ENCODE results near the gene STX10.
"Not testable (repeated sequence)": the region's sequence is repeated elsewhere in the genome, so short reads cannot be mapped to it uniquely, and the experiment has no call there.

Gene STX10, protein sequence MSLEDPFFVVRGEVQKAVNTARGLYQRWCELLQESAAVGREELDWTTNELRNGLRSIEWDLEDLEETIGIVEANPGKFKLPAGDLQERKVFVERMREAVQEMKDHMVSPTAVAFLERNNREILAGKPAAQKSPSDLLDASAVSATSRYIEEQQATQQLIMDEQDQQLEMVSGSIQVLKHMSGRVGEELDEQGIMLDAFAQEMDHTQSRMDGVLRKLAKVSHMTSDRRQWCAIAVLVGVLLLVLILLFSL

GRCh38 chr19:13150187-13150930 lies at the start of gene STX10, which contains the start of gene IER2:
STX10 (minus strand) TSS chr19:13150375; CDS start chr19:13150173, 202 bp downstream.
IER2 (plus strand) TSS chr19:13150411; CDS start chr19:13153187, 2,776 bp downstream.
- Histone ChIP-seq H3K27ac (peak within 1 kb of the TSS; percentile 94 to 99 (median 97)), H4K20me1 (peaks cover 23 to 33% (median 25%) of the 10 kb centered on the region in 11 experiments), H3K4me3 (peak within 1 kb of the TSS; percentile 79 to 100 (median 96)), H3K4me2 (peak within 1 kb of the TSS; percentile 79 to 99 (median 98)), H3K36me3 (peaks cover 8 to 27% (median 15%) of the 10 kb centered on the region in 11 experiments), H3K27me3 (no peaks in the 10 kb centered on the region), H3K4me1 (peaks cover 29 to 46% (median 34%) of the 10 kb centered on the region in 10 experiments), H3K9me3 (replicated peaks in 1 of 11) (peaks cover 0 to 7% (median 0%) of the 10 kb centered on the region in 11 experiments; a peak in 5 of 22 replicates), H3K9ac (peak within 1 kb of the TSS; percentile 89 to 100 (median 98))
- TF ChIP-seq Cebpa-rat (IDR thresholded peaks at IDR 0.05): no peak

DNA sequence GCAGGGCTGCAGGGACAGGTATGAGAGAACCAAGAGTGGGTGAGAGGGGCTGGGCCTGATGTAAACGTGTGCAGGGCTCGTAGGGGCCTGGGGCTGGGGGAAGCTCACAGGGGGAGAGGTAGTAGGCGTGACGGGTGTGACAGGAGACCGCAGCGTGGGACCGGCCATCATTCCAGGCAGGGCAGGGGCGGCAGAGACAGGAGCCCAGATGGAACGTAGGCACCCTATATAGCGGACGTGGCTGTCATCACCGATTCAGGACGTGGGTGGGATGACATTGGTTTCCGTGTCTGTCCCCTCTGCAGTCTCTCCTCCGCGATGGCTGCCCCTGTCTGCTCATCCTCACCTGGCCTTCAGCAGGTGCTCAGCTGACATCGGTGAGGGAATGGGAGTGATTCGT lies 48.5 kb upstream of the STX10 start:
- Histone ChIP-seq H3K4me2 (no peak overlapping the region), H4K20me1 (no peaks in the 10 kb centered on the region), H3K9me3 (replicated peaks in 1 of 11) (no peaks in the 10 kb centered on the region), H3K27ac (no peak overlapping the region), H3K36me3 (no peaks in the 10 kb centered on the region), H3K4me3 (no peak overlapping the region), H3K9ac (0 out of 22 replicates have a peak overlapping the region, but pooled peaks of 1 of the 11 experiments have one; percentile 9), H3K4me1 (peaks cover 13 to 38% (median 23%) of the 10 kb centered on the region in 10 experiments), H3K27me3 (no peaks in the 10 kb centered on the region)
- TF ChIP-seq Cebpa-rat (IDR thresholded peaks at IDR 0.05): no peak

- no peaks in the 10 kb centered on the region for H3K36me3 ChIP-seq
- H3K4me2 ChIP-seq: no peak overlapping the region
- H3K4me3 ChIP-seq: no peak overlapping the region
- 0 out of 22 replicates have a peak overlapping the region, but pooled peaks of 2 of the 11 experiments have one; percentile 14 to 26 for H3K27ac ChIP-seq
- no peaks in the 10 kb centered on the region for H4K20me1 ChIP-seq
- H3K9me3 ChIP-seq (replicated peaks in 1 of 11): no peaks in the 10 kb centered on the region
- H3K4me1 ChIP-seq: peaks cover 15 to 34% (median 27%) of the 10 kb centered on the region in 10 experiments
- H3K27me3 ChIP-seq: no peaks in the 10 kb centered on the region
- no peak overlapping the region for H3K9ac ChIP-seq
- no peak for TF ChIP-seq Cebpa-rat (IDR thresholded peaks at IDR 0.05)
Observed at GRCh38 chr19:13195678-13196077, 45.5 kb upstream of the STX10 start.

DNA sequence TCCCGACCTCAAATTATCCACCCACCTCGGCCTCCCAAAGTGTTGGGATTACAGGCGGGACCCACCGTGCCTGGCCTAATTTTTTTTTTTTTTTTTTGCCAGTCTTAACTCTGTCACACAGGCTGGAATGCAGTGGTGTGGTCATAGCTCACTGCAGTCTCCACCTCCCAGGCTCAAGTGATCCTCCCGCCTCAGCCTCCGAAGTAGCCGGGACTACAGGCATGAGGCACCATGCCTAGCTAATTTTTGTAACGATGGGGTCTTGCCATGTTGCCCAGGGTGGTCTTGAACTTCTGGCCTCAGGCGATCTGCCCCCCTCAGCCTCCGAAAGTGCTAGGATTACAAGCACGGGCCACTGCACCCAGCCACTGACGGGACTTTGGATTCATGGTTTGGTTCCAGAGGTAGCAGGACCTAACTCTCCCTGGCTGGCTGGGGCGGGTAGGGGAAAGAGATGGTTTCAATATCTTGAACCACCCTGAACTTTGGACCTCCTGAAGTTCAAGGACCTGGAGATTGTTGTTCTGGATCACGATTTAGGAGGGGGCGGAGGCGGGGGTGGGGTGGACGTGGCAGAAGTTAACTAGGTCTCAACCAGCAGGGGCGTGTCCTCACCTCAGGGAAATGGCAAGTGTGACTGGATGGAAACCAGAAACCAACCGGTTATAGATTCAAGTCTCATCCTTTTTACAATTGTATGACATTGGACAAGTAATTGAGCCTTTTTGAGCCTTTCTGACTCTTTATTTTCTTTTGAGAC lies 40.8 kb upstream of the STX10 start:
- Histone ChIP-seq H3K4me2 (no peak overlapping the region; a peak in 1 of 22 replicates), H3K27me3 (no peaks in the 10 kb centered on the region), H3K9me3 (replicated peaks in 1 of 11) (peaks cover 0 to 8% (median 0%) of the 10 kb centered on the region in 11 experiments; a peak in 2 of 22 replicates), H3K9ac (no peak overlapping the region), H3K27ac (no peak overlapping the region), H3K4me1 (peaks cover 15 to 55% (median 46%) of the 10 kb centered on the region in 10 experiments), H3K4me3 (no peak overlapping the region), H4K20me1 (no peaks in the 10 kb centered on the region), H3K36me3 (no peaks in the 10 kb centered on the region)
- no peak for TF ChIP-seq Cebpa-rat (IDR thresholded peaks at IDR 0.05)

DNA sequence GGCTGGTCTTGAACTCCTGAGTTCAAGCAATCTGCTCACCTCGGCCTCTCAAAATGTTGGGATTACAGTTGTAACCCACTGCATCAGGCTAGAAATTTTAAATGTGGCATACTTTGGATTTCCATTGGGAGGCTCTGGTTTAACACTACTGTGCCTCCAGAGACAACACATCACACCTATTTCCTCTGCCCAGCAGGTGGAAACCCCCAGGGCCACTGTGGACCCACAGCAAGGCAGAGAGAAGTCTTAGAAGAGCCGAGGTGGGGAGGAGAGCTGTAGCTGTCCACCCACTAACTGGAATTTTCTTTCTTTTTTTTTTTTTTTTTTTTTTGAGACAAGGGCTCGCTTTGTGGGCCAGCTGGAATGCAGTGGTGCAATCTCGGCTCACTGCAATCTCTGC lies 39.4 kb upstream of the STX10 start:
- H3K4me1 ChIP-seq: peaks cover 12 to 60% (median 45%) of the 10 kb centered on the region in 10 experiments
- no peaks in the 10 kb centered on the region for H3K36me3 ChIP-seq
- H3K27ac ChIP-seq: peak overlapping the region in 1 of 11 experiments; percentile 38; a peak in 1 of 22 replicates
- H3K4me2 ChIP-seq: peak overlapping the region in 3 of 11 experiments; percentile 11 to 27 (median 15); a peak in 2 of 22 replicates
- no peaks in the 10 kb centered on the region for H4K20me1 ChIP-seq
- no peak overlapping the region for H3K4me3 ChIP-seq
- peaks cover 0 to 10% (median 0%) of the 10 kb centered on the region in 11 experiments; a peak in 2 of 22 replicates for H3K9me3 ChIP-seq (replicated peaks in 1 of 11)
- no peaks in the 10 kb centered on the region for H3K27me3 ChIP-seq
- no peak overlapping the region for H3K9ac ChIP-seq
- TF ChIP-seq Cebpa-rat (IDR thresholded peaks at IDR 0.05): no peak

- TF ChIP-seq Cebpa-rat (IDR thresholded peaks at IDR 0.05): no peak
- H3K9ac ChIP-seq: peak overlapping the region in 1 of 11 experiments; percentile 8; a peak in 2 of 22 replicates
- H3K4me1 ChIP-seq: peaks cover 4 to 59% (median 35%) of the 10 kb centered on the region in 10 experiments
- H3K27me3 ChIP-seq: no peaks in the 10 kb centered on the region
- H3K4me2 ChIP-seq: peak overlapping the region in 8 of 11 experiments; percentile 23 to 56 (median 36); a peak in 13 of 22 replicates
- H4K20me1 ChIP-seq: no peaks in the 10 kb centered on the region
- peak overlapping the region in 3 of 11 experiments; percentile 40 to 47 (median 43); a peak in 4 of 22 replicates for H3K27ac ChIP-seq
- H3K4me3 ChIP-seq: no peak overlapping the region
- peaks cover 0 to 10% (median 0%) of the 10 kb centered on the region in 11 experiments; a peak in 2 of 22 replicates for H3K9me3 ChIP-seq (replicated peaks in 1 of 11)
- no peaks in the 10 kb centered on the region for H3K36me3 ChIP-seq
Observed at GRCh38 chr19:13187419-13187818, 37.2 kb upstream of the STX10 start.

DNA sequence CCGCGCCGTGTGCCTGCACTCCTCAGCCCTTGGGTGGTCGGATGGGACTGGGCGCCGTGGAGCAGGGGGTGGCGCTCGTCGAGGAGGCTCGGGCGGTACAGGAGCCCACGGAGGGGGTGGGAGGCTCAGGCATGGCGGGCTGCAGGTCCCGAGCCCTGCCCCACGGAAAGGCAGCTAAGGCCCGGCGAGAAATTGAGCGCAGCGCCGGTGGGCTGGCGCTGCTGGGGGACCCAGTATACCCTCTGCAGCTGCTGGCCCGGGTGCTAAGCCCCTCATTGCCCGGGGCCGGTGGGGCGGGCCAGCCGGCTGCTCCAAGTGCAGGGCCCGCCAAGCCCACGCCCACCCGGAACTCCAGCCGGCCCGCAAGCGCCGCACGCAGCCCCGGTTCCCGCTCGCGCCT lies 36.5 kb upstream of the STX10 start:
- Histone ChIP-seq H3K27ac (peak overlapping the region in 3 of 11 experiments; percentile 40 to 47 (median 43); a peak in 3 of 22 replicates), H3K9me3 (replicated peaks in 1 of 11) (peaks cover 0 to 10% (median 0%) of the 10 kb centered on the region in 11 experiments; a peak in 2 of 22 replicates), H3K4me2 (peak overlapping the region in 8 of 11 experiments; percentile 23 to 56 (median 36); a peak in 10 of 22 replicates), H3K4me1 (peaks cover 11 to 64% (median 43%) of the 10 kb centered on the region in 10 experiments)
- not testable (repeated sequence) for H3K27me3 ChIP-seq, H4K20me1 ChIP-seq, H3K9ac ChIP-seq, H3K4me3 ChIP-seq, H3K36me3 ChIP-seq

DNA sequence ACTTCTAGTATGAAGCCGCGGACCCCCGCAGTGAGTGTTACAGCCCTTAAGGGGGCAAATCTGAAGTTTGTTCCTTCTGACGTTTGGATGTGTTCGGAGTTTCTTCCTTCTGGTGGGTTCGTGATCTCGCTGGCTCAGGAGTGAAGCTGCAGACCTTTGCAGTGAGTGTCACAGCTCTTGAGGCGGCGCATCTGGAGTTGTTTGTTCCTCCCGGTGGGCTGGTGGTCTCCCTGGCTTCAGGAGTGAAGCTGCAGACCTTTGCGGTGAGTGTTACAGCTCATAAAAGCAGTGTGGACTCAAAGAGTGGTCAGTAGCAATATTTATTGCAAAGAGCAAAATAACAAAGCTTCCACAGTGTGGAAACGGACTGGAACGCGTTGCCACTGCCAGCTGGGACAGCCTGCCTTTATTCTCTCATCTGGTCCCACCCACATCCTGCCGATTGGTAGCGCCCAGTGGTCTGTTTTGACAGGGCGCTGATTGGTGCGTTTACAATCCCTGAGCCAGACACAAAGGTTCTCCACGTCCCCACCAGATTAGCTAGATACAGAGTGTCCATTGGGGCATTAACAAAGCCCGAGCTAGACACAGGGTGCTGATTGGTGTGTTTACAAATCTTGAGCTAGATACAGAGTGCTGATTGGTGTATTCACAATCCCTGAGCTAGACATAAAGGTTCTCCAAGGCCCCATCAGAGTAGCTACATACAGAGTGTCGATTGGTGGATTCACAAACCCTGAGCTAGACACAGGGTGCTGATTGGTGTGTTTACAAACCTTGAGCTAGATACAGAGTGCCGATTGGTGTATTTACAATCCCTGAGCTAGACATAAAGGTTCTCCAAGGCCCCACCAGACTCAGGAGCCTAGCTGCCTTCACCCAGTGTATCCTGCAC lies 35.8 kb upstream of the STX10 start:
- not testable (repeated sequence) for H3K4me3 ChIP-seq, H3K27me3 ChIP-seq, H3K4me2 ChIP-seq

GRCh38 chr19:13184926-13185325 lies 34.8 kb upstream of the STX10 start:
- not testable (repeated sequence) for H3K9ac ChIP-seq, H3K27me3 ChIP-seq, H3K4me3 ChIP-seq, H3K36me3 ChIP-seq, H3K4me2 ChIP-seq, H4K20me1 ChIP-seq
- peaks cover 26 to 77% (median 58%) of the 10 kb centered on the region in 10 experiments for H3K4me1 ChIP-seq
- H3K9me3 ChIP-seq (replicated peaks in 1 of 11): peaks cover 0 to 10% (median 0%) of the 10 kb centered on the region in 11 experiments; a peak in 2 of 22 replicates
- peak overlapping the region in 2 of 11 experiments; percentile 47 to 48; a peak in 1 of 22 replicates for H3K27ac ChIP-seq

More for the DNA sequence above, 35.8 kb upstream of the STX10 start:
- Histone ChIP-seq H3K27ac (peak overlapping the region in 5 of 11 experiments; percentile 10 to 57 (median 47); a peak in 6 of 22 replicates), H3K4me1 (peaks cover 18 to 66% (median 48%) of the 10 kb centered on the region in 10 experiments), H3K9me3 (replicated peaks in 1 of 11) (peaks cover 0 to 10% (median 0%) of the 10 kb centered on the region in 11 experiments; a peak in 2 of 22 replicates)
- not testable (repeated sequence) for H3K36me3 ChIP-seq, H4K20me1 ChIP-seq, H3K9ac ChIP-seq

Measured in BLaER1 treated with 17β-estradiol and CSF1 and Interleukin-3, amounts not matched to agents 10 nM and 100 nM (cell line).